WI38 (cell line): ENCODE measurements around the gene SLC29A1.
"Not testable (repeated sequence)": the region's sequence is repeated elsewhere in the genome, so short reads cannot be mapped to it uniquely, and the experiment has no call there.

Experiments
- H3K4me3 ChIP-seq: 2 replicates; pipeline ENCODE4 v1.5.1; 2011; ENCODE audit warnings: low read depth, mild to moderate bottlenecking, control low read depth, low read length
- TF ChIP-seq, protein P1 (sequence below): IDR thresholded peaks from 2 replicates; pipeline ENCODE4 v1.5.1; 2012; ENCODE audit warnings: low read depth, mild to moderate bottlenecking, control low read depth, low read length

SLC29A1 gene

GRCh38 chr6:44179648-44180047 is 43.7 kb upstream of the SLC29A1 start:
- TF ChIP-seq, protein P1, sequence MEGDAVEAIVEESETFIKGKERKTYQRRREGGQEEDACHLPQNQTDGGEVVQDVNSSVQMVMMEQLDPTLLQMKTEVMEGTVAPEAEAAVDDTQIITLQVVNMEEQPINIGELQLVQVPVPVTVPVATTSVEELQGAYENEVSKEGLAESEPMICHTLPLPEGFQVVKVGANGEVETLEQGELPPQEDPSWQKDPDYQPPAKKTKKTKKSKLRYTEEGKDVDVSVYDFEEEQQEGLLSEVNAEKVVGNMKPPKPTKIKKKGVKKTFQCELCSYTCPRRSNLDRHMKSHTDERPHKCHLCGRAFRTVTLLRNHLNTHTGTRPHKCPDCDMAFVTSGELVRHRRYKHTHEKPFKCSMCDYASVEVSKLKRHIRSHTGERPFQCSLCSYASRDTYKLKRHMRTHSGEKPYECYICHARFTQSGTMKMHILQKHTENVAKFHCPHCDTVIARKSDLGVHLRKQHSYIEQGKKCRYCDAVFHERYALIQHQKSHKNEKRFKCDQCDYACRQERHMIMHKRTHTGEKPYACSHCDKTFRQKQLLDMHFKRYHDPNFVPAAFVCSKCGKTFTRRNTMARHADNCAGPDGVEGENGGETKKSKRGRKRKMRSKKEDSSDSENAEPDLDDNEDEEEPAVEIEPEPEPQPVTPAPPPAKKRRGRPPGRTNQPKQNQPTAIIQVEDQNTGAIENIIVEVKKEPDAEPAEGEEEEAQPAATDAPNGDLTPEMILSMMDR: no peak
- no peak overlapping the region for H3K4me3 ChIP-seq

GRCh38 chr6:44180406-44180805 is 43.0 kb upstream of the SLC29A1 start:
- TF ChIP-seq, protein P1: no peak
- H3K4me3 ChIP-seq: no peak overlapping the region

DNA sequence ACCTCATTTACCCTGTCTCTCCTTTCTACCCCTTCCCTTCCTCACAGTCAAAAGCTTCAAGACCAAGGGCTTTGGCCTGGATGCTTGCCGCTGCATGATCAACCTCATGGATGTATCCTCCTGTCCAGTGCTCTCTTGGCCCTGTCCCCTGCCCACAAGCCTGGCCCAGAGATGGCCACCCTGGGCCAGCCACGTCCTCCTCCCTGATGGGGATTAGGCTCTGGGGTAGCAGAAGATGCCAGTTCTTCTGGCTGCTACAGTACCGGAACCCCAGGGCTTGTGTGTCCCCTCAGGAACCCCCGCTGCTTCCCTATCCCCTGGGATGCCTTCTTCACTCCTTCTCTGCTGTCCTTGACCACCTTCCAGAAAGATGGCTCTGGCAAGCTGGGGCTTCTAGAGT is 42.5 kb upstream of the SLC29A1 start:
- H3K4me3 ChIP-seq: no peak overlapping the region
- TF ChIP-seq, protein P1: no peak

DNA sequence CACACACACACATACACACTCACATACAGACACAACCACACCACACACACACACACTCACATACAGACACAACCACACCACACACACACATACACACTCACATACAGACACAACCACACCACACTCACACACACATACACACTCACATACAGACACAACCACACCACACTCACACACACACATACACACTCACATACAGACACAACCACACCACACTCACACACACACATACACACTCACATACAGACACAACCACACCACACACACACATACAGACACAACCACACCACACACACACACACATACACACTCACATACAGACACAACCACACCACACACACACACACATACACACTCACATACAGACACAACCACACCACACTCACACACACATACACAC is 41.6 kb upstream of the SLC29A1 start:
- H3K4me3 ChIP-seq: not testable (repeated sequence)

GRCh38 chr6:44182911-44183390 is 40.4 kb upstream of the SLC29A1 start:
- H3K4me3 ChIP-seq: no peak overlapping the region
- TF ChIP-seq, protein P1: no peak

DNA sequence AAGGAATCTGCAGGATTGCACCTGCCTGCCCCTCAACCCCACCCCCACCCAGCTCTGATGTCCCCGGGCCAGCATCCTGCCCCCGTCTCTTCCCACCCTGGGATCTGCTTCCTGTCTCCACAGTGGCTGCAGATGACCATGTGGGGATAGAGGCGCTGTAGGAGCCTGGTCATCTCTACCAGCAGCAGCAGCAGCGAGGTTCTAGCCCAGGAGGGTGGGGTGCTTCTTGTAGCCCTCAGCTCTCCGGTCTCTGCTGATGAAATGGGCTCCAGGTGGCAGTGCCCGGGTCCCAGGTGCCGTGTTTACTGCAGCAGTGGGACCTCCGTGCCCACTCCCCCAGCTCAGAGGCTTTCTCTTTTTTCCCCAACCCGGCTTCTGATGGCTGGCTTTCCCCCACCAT is 39.6 kb upstream of the SLC29A1 start:
- TF ChIP-seq, protein P1: no peak

GRCh38 chr6:44185356-44185755 is 38.0 kb upstream of the SLC29A1 start:
- not testable (repeated sequence) for H3K4me3 ChIP-seq

More for the DNA sequence above, 39.6 kb upstream of the SLC29A1 start:
- H3K4me3 ChIP-seq: no peak overlapping the region

DNA sequence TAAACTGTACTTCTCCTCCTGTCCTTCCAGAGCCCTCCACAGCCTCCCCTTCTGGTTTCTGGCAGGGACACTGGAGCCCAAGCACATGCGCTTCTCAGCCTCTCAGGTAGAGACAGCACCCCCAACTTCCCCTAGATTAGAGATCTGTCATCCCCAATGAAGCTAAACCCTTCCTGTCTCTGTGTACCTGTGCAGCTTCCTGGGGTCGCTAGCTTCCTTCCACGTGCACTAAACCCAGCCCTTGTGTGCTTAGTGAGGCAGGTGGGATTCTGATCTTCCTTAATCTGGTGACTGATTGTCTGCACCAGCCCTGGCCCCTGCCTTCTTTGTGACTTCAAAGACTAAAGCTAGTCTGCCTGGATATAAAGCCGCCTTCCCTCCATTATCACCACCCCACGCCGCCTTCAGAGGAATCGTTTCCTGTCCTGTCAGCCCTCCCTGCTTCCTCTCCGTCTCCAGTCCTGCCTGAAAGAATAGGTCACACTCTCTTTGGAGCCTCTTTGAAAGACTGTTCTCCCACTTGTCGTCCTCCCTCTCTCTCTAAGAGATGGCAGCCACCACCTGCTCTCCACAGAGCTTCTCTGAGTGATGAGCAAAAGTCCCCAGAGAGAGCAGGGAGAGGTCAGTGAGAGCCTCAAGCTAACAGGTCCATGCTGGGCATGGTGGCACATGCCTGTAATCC is 37.3 kb upstream of the SLC29A1 start:
- H3K4me3 ChIP-seq: no peak overlapping the region
- TF ChIP-seq, protein P1: no peak
